Hypothalamus (tissue), 51 donors: ENCODE results near the gene HOXC9.

ENCODE experiments used
- DNase-seq, 51 donors: peaks; one replicate each; lab custom pipeline; 2025; lab: John Stamatoyannopoulos, UW

The HOXC9 gene

GRCh38 chr12:54000116-54001114 lies at the start of gene HOXC9:
Gene HOXC9 (plus strand): TSS chr12:54000161. CDS start chr12:54000189, 28 bp downstream.
- no peak for DNase-seq

DNA sequence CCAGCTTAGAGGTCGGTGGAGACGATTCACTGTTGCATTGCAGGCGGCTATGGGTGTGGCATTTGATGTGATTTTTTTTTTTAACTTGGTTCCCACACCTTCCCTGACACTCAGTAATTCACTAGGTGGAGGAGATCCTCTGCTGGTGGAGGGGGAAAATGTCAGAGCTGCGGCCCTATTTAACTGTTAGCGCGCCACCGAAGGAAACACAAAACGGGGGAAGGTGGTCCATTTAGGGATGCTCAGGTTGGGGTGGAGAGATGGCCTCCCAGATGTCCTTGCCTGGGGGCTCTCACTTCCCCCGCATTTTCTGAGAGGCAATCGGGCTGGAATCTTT lies 49.6 kb upstream of the HOXC9 start:
- no peak for DNase-seq

DNA sequence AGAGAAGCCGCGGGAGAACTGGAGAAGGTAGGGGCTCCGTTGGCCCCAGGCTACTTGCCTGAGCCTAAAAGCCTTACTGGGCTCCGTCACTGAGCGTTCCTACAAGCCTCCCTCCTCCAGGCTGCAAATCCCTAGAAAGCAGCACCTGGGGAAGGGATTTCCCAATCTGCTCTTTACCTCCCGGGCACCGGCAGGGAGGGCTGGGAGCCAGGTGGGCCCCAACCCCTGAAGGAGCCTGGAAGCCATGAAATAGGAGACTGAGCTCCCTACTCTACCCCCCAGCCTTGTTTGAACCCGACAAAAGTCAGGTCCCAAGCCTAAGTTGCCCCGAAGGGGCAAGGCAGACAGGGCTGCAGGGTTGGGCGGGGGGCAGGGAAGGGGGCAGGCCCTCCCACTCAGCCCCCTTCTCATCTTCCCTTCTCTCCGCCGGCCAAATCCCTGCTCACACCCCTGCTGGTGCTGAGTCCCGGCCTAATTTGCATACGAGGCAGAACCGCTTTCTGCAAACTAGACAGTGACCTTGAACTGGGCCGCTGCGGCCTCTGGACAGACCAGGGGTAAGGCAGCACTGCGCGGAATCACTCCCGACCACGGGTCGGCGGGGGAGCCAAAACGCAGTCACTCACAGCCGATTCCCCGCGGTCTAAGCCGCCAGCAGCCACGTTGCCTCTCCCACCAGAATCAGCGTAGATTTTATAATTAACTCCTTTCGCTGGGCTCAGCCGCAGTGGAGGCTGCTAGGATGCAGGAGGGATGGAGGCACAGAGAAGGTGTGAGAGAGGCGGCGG lies 49.0 kb upstream of the HOXC9 start:
- DNase-seq = no peak

- DNase-seq = no peak
These were observed 48.2 kb upstream of the HOXC9 start for GRCh38 chr12:53951577-53952334.

GRCh38 chr12:53952335-53952694 lies 47.6 kb upstream of the HOXC9 start:
- DNase-seq = no peak

- no peak for DNase-seq
These were observed 46.9 kb upstream of the HOXC9 start for GRCh38 chr12:53952871-53953734.

DNA sequence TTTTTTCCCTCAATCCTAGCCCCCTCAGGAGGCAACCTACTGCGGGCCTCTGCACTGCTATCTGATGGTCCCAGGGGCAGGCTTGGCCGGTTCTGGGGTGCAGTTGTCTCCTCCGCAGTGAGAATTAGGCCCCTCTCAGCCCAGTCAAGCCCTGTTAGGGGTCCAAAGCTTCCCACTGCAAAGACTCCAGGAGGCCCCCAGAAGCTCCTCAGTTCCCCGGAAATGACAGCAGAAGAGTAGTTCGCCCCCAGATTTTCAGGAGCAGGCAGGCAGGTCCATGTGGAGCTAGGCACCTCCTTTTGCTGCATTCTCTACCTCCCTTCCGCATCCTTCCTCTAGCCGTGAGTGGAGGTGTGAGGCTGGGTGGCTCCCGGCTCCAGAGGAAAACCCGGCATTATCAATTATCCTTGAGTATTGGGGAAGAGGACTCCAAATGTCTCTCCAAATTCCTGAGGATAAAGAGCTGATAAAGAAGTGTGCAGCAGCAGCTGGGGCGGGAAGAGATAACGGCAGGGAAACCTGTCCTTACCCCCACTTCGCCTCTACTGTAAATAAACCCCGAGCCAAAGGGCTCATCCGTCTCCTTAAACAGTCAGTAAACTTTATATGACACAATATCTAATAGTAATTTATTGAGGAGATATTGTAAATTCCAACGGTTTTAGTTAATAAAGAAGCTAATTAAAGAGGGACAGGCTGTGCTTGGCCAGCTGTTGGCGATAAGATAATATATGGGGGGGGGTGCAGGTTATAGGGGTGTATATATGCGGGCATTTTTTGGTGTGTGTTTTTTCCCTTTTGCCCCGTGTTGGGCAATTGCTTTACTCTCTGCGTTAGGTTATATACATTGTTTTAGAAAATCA lies 45.9 kb upstream of the HOXC9 start:
- DNase-seq = no peak

DNA sequence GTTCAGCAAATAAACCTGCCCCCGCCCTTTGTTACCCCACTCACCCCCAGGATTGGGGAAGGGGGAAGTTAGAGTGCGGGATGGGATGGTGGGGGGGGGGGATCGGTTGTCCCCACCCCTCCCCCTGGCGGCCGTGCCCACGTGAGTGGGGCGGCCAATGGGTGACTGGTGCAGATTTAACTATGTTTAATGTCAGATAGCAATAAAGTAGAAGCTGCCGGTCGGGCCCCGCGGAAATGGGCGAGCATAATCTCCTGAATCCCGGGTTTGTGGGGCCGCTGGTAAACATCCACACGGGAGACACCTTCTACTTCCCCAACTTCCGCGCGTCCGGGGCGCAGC lies 45.3 kb upstream of the HOXC9 start, which contains the start of gene HOXC12:
Gene HOXC12 (plus strand): TSS at position 210 of the 342 bp plus-strand sequence. CDS start 27 bp downstream, at position 237.
- no peak for DNase-seq

GRCh38 chr12:53955036-53955775 lies 44.8 kb upstream of the HOXC9 start:
- DNase-seq = no peak

DNA sequence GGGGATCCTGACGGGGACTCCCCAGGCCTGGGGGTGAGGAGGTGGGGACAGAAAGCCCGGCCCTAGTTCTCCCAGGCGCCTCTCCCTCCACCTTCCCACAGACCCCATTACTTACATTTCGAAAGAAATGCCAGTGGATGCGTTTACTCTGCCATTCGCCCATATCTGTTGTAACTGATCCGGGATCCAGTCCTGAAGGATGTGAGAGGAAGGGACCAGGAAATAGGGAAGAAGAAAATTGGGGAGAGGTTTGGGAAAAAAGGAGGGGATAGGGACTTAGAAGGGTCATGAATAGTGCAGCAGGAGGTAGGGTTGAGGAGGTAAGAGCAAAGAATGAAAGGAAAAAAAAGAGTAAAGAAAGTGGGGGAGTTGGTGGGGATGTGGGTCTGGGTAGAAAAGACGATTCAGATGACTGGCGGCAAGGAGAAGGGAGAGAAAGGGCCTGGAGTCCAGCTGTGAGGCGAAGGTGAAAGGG lies 44.1 kb upstream of the HOXC9 start:
- no peak for DNase-seq

DNA sequence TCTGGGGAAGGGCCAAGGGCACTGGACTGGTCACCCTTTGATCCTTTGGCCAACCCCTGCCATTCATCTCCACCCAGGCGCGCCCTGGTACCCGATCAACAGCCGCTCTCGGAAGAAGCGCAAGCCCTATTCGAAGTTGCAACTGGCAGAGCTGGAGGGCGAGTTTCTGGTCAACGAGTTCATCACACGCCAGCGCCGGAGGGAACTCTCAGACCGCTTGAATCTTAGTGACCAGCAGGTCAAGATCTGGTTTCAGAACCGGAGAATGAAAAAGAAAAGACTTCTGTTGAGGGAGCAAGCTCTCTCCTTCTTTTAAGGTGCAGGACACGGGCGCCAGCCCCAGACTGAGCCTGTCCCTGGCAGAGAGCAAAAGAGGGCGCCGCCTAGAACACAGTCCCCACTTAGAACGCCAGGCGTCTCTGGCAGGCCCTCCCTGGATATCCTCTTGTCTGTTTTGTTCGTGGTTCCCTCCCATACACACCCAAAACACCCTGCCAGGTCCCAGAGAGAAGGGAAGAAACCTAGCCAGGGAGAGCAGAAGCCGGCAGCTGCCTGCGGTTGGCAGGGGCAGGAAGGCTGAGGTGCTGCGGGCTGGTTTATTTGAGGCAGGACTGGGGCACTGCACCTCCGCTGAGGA lies 43.6 kb upstream of the HOXC9 start:
- DNase-seq = no peak

GRCh38 chr12:53956914-53957536 lies 42.9 kb upstream of the HOXC9 start:
- DNase-seq = no peak

DNA sequence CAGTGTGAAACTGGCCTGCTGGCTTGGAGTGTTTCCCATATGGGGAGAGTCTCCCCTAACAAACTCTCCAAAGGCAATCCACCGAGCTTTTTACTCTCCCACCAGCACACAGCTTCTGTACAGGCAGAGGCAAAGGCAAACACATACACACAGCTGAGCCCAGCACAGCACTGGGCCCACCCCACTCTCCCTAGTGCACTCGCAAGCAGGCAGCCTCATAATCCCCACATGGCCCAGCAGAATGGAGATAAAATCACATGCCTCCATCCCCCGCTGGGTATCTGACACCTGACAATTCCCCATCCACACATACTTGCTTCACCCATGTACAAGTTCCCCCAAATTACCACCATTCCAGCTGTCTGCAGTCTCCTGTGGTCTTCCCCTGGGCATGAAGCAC lies 41.8 kb upstream of the HOXC9 start:
- no peak for DNase-seq

GRCh38 chr12:53959314-53959713 lies 40.6 kb upstream of the HOXC9 start:
- no peak for DNase-seq

GRCh38 chr12:53960187-53961024 lies 39.6 kb upstream of the HOXC9 start:
- DNase-seq = no peak

DNA sequence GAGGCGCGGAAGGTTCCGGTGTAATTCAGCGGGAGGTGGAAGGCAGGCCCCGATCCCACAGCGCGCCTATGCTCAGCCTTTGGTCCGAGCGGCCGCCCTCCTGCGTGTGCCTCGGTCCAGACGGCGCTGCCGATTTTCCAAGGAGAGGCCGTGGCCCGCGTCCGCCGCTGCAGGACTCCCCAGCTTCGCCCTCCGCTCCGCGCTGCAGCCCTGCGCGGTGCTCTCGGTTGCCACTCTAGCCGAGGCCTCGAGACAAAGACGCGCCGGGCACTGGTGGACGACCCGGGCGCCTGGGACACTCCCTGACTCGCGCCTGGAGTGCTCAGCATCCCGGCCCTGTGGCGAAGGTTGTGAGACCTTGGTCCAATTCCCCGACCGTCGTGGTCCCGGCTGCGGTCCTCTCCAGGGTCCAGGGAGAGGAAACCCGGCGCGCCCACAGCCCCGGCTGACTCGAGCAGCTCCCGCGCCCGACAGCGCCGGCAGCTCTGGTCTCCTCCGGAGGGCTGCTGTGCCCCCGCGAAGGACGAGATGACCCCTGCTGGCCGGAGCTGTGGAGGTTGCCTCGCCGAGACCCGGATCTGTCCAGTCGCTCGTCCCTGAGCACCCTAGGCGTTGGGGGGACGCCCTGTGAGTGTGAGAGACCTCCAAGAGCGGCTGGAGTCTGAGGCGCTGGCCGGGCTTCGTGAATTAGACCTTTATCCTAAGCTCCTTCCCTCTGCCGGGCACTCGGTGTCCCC lies 38.8 kb upstream of the HOXC9 start:
- DNase-seq = peak in 1 of 51 donors; percentile 3
